ENCODE data around the gene NUTF2. TPM values are rescaled to one million over a fixed set of nuclear protein-coding genes. Genes with fewer than 3 reads are reported as not detected.

Gene NUTF2
- total RNA-seq, 1 experiment from 2014 or later, result 217 TPM

DNA sequence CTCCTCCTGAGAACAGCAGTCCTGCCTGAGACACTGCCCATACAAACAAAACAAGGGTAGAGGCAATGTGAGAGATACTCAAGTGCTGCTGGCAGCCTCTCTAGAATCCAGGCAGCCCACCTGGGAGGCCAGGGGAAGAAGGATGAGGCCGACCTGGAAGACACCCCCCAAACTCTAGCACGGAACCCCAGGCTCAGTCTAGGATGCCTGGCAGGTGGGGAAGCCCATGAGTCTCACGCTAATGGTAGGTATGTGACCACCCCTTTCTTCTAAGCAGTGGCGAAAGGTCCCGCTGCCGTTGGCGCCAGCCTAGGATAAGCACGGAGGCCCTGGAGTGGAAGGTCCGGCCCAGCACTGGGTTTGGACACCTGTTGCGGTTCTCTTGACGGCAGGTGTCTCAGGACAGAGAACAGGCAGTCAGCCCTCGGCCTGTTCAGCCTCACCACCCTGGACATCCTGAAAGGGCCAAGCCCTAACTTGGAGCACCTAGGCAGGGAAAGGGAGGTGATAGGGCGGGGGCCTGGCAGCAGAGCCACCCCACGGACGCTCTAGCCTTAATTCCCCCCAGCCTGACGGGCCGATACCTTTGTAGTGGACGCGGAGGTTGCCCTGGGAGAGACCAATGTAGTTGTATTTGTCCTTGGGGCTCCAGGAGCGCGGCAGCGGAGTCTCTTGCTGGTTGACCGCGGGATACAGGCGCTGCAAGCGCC, 40.9 kb upstream of the NUTF2 start:
- Histone ChIP-seq H3K4me1 (ENCODE audit: insufficient read depth, low read length, poor library complexity, severe bottlenecking) (peaks cover 14% of the 10 kb centered on the region), H3K4me3 (ENCODE audit: low read depth, low read length, poor library complexity, severe bottlenecking) (peak overlapping the region; percentile 78), H3K9me3 (ENCODE audit: low read depth, low read length, poor library complexity, severe bottlenecking) (no peaks in the 10 kb centered on the region), H3K27ac (ENCODE audit: low read depth, low read length, poor library complexity, severe bottlenecking) (peak overlapping the region; percentile 83), H3K27me3 (replicated peaks; ENCODE audit: insufficient read depth, low read depth, low read length, poor library complexity) (no peaks in the 10 kb centered on the region), H3K36me3 (ENCODE audit: insufficient read depth, low read length, poor library complexity, severe bottlenecking) (peaks cover 15% of the 10 kb centered on the region)
- no TSS peak for BruUV-seq (replicated peaks)
- TF ChIP-seq CTCF (conservative IDR thresholded peaks at IDR 0.05; ENCODE audit: low read depth, low read length), result no peak
- TF ChIP-seq EZH2 (IDR thresholded peaks at IDR 0.05; ENCODE audit: borderline replicate concordance, low read depth, low read length, poor library complexity, severe bottlenecking), result no peak
- POLR2A ChIA-PET (ENCODE audit: low non-redundant PET), result interaction anchor here (0.6 kb wide), 1 partner anchor 146 kb away, joined by 3 read pairs; the partner anchor contains the start of gene ACD
- intact Hi-C loops (cut with micrococcal nuclease; ENCODE audit: unreplicated experiment), result loop anchor here (5.0 kb wide), 1 partner anchor 134 kb away; no protein-coding TSS in a partner anchor
- CTCF ChIA-PET, result interaction anchor here (1.0 to 1.2 kb wide), 3 partner anchors 9 to 13 kb away, joined by 5 to 18 read pairs (median 9); no protein-coding TSS in a partner anchor
- DNase-seq (ENCODE audit: low spot score), result no peak

DNA sequence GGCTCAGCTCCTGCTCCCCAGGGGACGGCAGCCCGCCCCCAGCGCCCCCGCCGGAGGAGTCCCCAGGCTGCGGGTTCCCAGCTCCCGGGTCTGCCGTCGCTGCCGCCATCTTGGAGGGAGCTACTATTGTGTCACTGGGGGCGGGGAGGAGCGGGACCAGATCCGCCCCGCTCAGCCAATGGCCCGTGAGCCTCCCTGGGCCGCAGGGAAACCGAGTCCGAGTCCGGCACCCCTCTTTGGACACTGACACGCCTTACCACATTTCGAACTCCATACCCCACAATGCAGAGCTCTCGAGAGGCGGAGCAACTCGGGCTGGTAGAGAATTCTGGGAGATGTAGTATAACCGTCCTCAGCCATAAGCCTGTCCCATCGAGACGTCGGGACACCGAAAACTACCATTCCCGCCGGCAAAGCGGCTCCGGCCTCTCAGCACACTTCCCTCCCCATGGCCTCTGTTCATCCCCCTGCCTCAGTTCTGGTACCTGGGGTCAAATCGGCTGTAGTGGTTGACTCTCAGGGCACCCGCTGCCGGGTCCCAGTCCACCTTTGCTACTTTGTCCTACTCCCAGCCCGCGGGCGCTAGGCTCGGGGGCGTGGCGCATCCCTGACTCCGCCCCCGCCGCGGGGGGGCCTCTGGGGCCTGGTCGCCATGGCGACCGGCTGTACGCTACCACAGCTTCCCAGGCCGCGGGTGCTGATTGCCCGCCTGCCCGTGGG, 40.1 kb upstream of the NUTF2 start, which contains the start of the genes RANBP10 and TSNAXIP1:
Gene RANBP10 (minus strand): TSS at position 133 of the 720 bp plus-strand sequence. CDS start 24 bp downstream, at position 109.
Gene TSNAXIP1 (plus strand): TSS at position 462 of the 720 bp plus-strand sequence. CDS start 261 bp downstream, outside the sequence.
- Histone ChIP-seq H3K36me3 (ENCODE audit: insufficient read depth, low read length, poor library complexity, severe bottlenecking) (peaks cover 11% of the 10 kb centered on the region), H3K27ac (ENCODE audit: low read depth, low read length, poor library complexity, severe bottlenecking) (peak within 1 kb of the TSS; percentile 83), H3K4me1 (ENCODE audit: insufficient read depth, low read length, poor library complexity, severe bottlenecking) (peaks cover 14% of the 10 kb centered on the region), H3K27me3 (replicated peaks; ENCODE audit: insufficient read depth, low read depth, low read length, poor library complexity) (no peaks in the 10 kb centered on the region), H3K4me3 (ENCODE audit: low read depth, low read length, poor library complexity, severe bottlenecking) (peak within 1 kb of the TSS; percentile 78), H3K9me3 (ENCODE audit: low read depth, low read length, poor library complexity, severe bottlenecking) (no peaks in the 10 kb centered on the region)
- TF ChIP-seq CTCF (conservative IDR thresholded peaks at IDR 0.05; ENCODE audit: low read depth, low read length) (no peak), EZH2 (IDR thresholded peaks at IDR 0.05; ENCODE audit: borderline replicate concordance, low read depth, low read length, poor library complexity, severe bottlenecking) (no peak)
- POLR2A ChIA-PET (ENCODE audit: low non-redundant PET), result interaction anchor here (0.6 kb wide), 1 partner anchor 147 kb away, joined by 3 read pairs; the partner anchor contains the start of gene ACD
- intact Hi-C loops (cut with micrococcal nuclease; ENCODE audit: unreplicated experiment), result loop anchor here (5.0 kb wide), 1 partner anchor 134 kb away; no protein-coding TSS in a partner anchor
- CTCF ChIA-PET, result interaction anchor here (0.5 to 1.2 kb wide), 5 partner anchors 9 to 287 kb away, joined by 5 to 18 read pairs (median 8); no protein-coding TSS in a partner anchor
- DNase-seq (ENCODE audit: low spot score), result peak; percentile 100
- TSS peak; percentile 24 for BruUV-seq (replicated peaks)

DNA sequence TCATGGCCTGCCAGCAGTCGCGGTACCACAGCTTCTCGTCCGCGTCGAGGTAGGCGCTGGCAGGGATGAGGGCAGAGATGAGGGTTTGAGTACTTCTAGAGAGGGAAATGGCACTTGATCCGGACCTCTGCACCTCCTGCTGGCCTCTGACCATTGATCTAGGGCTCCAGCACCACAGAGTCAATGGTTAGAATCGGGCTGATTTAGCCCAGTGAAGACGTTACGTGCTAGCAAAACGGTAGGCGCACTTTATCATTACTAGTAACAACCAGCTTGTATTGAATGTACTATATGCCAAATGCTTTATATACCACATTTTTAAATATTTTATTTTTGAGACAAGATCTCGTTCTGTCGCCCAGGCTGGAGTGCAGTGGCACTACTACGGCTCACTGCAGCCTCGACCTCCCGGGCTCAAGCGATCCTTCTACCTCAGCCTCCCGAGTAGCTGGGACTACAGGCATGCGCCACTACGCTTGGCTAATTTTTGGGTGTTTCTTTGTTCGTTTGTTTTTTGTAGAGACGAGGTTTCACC, 39.5 kb upstream of the NUTF2 start:
- H3K36me3 ChIP-seq (ENCODE audit: insufficient read depth, low read length, poor library complexity, severe bottlenecking), result peaks cover 9% of the 10 kb centered on the region
- POLR2A ChIA-PET (ENCODE audit: low non-redundant PET), result no interaction called here
- peaks cover 14% of the 10 kb centered on the region for H3K4me1 ChIP-seq (ENCODE audit: insufficient read depth, low read length, poor library complexity, severe bottlenecking)
- H3K9me3 ChIP-seq (ENCODE audit: low read depth, low read length, poor library complexity, severe bottlenecking), result no peaks in the 10 kb centered on the region
- peak overlapping the region; percentile 83 for H3K27ac ChIP-seq (ENCODE audit: low read depth, low read length, poor library complexity, severe bottlenecking)
- no peaks in the 10 kb centered on the region for H3K27me3 ChIP-seq (replicated peaks; ENCODE audit: insufficient read depth, low read depth, low read length, poor library complexity)
- peak overlapping the region; percentile 78 for H3K4me3 ChIP-seq (ENCODE audit: low read depth, low read length, poor library complexity, severe bottlenecking)
- DNase-seq (ENCODE audit: low spot score), result no peak
- intact Hi-C loops (cut with micrococcal nuclease; ENCODE audit: unreplicated experiment), result loop anchor here (5.0 kb wide), 1 partner anchor 135 kb away; no protein-coding TSS in a partner anchor
- CTCF ChIA-PET, result interaction anchor here (0.5 to 1.3 kb wide), 5 partner anchors 8 to 287 kb away, joined by 6 to 18 read pairs (median 8); no protein-coding TSS in a partner anchor
- TF ChIP-seq CTCF (conservative IDR thresholded peaks at IDR 0.05; ENCODE audit: low read depth, low read length) (no peak), EZH2 (IDR thresholded peaks at IDR 0.05; ENCODE audit: borderline replicate concordance, low read depth, low read length, poor library complexity, severe bottlenecking) (no peak)
- no TSS peak for BruUV-seq (replicated peaks)
